ENCODE results near the gene EMILIN2.

Gene EMILIN2

DNA sequence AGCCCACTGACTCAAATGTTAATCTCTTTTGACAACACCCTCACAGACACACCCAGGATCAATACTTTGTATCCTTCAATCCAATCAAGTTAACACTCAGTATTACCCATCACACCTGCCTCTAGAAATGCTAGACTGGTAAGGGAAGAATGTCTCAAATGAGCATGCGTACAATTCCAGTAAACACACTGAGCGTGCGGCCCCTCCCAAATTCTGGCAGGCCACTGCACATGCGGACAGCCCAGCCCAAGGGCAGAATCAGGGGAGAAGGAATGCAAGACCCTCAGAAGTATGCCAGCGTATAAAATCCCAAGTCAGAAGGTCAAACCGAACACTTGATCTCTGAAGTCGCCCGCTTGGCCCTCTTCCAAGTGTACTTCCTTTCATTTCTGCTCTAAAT is 7.6 kb upstream of the EMILIN2 start:
- intact Hi-C loops (cut with DNase I; ENCODE audit: low total_unique reads) = no loop called here
- Histone ChIP-seq H3K27me3 (no peaks in the 10 kb centered on the region), H3K4me3 (no peak overlapping the region), H3K9me3 (no peaks in the 10 kb centered on the region), H3K36me3 (no peaks in the 10 kb centered on the region), H3K4me1 (no peaks in the 10 kb centered on the region), H3K27ac (no peak overlapping the region)
- no peak for DNase-seq
- TF ChIP-seq, protein P1, sequence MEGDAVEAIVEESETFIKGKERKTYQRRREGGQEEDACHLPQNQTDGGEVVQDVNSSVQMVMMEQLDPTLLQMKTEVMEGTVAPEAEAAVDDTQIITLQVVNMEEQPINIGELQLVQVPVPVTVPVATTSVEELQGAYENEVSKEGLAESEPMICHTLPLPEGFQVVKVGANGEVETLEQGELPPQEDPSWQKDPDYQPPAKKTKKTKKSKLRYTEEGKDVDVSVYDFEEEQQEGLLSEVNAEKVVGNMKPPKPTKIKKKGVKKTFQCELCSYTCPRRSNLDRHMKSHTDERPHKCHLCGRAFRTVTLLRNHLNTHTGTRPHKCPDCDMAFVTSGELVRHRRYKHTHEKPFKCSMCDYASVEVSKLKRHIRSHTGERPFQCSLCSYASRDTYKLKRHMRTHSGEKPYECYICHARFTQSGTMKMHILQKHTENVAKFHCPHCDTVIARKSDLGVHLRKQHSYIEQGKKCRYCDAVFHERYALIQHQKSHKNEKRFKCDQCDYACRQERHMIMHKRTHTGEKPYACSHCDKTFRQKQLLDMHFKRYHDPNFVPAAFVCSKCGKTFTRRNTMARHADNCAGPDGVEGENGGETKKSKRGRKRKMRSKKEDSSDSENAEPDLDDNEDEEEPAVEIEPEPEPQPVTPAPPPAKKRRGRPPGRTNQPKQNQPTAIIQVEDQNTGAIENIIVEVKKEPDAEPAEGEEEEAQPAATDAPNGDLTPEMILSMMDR (IDR thresholded peaks at IDR 0.05) = no peak

DNA sequence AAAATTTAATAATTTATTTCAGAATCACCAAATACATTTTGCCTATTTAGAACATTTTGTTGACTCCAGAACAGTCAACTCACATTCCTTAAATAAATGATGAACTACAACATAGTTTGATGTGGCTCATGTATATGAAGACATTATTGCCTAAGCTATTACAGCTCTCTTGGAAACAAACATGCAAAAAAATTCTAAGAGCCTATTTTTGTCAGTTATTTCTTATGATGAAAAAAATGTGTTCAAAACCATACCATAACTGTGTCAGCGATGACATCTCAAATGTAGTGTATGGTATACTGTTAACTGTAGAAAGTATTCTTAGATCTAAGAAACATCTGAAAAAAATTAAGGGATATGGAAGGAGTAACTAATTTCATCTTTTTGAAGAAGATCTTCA is 6.3 kb upstream of the EMILIN2 start:
- TF ChIP-seq, protein P1 (IDR thresholded peaks at IDR 0.05) = no peak
- H3K4me1 ChIP-seq = no peaks in the 10 kb centered on the region
- no peaks in the 10 kb centered on the region for H3K9me3 ChIP-seq
- intact Hi-C loops (cut with DNase I; ENCODE audit: low total_unique reads) = no loop called here
- H3K36me3 ChIP-seq = no peaks in the 10 kb centered on the region
- no peaks in the 10 kb centered on the region for H3K27me3 ChIP-seq
- no peak for DNase-seq
- H3K4me3 ChIP-seq = no peak overlapping the region
- no peak overlapping the region for H3K27ac ChIP-seq

DNA sequence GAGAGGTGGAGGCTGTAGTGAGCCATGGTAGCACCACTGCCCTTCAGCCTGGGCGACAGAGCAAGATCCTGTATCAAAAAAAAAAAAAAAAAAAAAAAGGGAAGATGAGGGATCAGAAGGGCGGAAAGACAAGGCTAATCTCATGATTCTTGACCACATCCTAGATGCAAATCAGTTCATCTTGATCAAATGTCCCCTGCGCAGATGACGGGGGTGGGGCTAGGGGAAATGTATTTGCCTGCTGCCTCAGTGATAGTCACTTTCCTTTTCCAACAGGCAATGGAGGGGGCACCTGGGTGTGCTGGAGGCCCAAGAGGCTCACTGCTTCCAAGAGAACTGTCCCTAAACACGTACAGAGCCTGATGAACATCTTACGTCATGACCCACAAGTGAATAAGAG is 3.7 kb upstream of the EMILIN2 start:
- no peak overlapping the region for H3K27ac ChIP-seq
- peaks cover 0 to 21% (median 15%) of the 10 kb centered on the region in 4 donors for H3K4me1 ChIP-seq
- H3K27me3 ChIP-seq = peaks cover 0 to 10% of the 10 kb centered on the region in 2 donors
- H3K9me3 ChIP-seq = no peaks in the 10 kb centered on the region
- H3K36me3 ChIP-seq = no peaks in the 10 kb centered on the region
- no peak overlapping the region for H3K4me3 ChIP-seq
- peak in 1 of 2 donors; percentile 55 for DNase-seq
- TF ChIP-seq, protein P1 (IDR thresholded peaks at IDR 0.05) = no peak
- intact Hi-C loops (cut with DNase I; ENCODE audit: low total_unique reads) = no loop called here

DNA sequence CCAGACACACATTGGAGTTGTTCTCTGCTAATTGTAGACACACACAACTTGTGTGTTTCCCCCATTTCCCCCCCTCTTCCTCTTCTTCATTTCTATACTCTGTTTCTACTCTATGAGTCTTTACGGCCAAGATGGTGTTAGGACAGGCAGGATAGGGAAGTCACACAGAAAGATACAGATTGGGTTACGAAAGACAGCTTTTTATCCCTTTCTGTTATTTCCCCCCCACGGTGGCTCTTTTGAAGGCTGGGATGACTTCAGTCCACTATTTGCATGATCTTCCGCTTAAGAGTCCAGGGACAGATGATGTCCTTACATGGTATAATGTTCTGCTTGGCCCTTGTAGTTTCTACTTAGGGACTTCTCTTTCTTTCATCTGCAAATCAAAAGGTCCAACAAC is 1.6 kb upstream of the EMILIN2 start:
- no peaks in the 10 kb centered on the region for H3K36me3 ChIP-seq
- H3K4me3 ChIP-seq = no peak overlapping the region
- TF ChIP-seq, protein P1 (IDR thresholded peaks at IDR 0.05) = no peak
- peaks cover 0 to 10% of the 10 kb centered on the region in 2 donors for H3K27me3 ChIP-seq
- H3K4me1 ChIP-seq = peaks cover 0 to 21% (median 15%) of the 10 kb centered on the region in 4 donors
- intact Hi-C loops (cut with DNase I; ENCODE audit: low total_unique reads) = no loop called here
- H3K9me3 ChIP-seq = no peaks in the 10 kb centered on the region
- no peak for DNase-seq
- no peak overlapping the region for H3K27ac ChIP-seq

DNA sequence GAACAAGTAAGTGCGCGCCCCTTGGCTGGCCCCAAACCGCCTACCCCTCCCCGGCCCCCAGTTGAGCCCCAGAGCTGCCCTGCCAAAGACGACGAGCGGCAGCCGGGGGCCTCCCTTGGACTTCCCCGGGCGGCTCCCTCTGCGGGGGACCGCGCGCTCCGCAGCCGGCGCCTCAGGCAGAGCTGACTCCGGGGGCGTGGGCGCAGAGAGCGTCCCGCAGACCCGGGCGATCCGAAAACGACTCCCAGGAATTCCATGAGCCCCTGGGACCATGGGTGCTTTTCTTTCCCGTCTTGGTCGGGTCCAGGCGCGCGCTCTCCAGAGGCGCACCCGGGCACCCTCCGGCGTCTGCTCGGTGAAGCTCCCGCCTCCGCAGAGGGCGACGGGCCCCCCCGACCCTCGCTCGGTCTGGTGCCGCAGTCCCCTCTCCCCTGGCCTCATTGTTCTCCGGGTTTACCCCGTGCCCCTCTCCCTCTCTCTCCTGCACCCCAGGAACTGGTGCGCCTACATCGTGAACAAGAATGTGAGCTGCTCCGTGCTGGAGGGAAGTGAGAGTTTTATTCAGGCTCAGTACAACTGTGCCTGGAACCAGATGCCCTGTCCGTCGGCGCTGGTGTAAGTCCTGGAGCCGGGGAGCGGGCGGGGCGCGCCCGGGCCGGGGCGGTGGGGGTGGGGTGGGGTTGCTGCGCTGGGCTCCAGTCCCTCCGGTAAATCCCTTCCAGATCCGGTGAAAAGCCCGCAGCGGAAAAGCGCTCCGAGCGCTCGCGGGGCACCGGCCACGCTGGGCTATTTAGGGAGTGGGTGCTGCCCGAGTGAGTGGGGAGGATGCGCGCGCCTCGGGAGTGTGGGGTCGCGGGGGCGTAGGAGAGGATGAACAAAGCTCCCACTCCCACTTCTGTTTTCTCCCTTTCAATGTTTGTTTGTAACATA is 776 bp downstream of the EMILIN2 start:
- H3K27me3 ChIP-seq = peaks cover 0 to 10% of the 10 kb centered on the region in 2 donors
- peak overlapping the region; percentile 51 to 64 for H3K4me3 ChIP-seq
- intact Hi-C loops (cut with DNase I; ENCODE audit: low total_unique reads) = loop anchor here (2.0 kb wide), 1 partner anchor 33 kb away; no protein-coding TSS in a partner anchor
- TF ChIP-seq, protein P1 (IDR thresholded peaks at IDR 0.05) = no peak
- DNase-seq = peak; percentile 41 to 72
- no peaks in the 10 kb centered on the region for H3K36me3 ChIP-seq
- H3K27ac ChIP-seq = peak overlapping the region; percentile 57 to 64
- peaks cover 0 to 21% (median 15%) of the 10 kb centered on the region in 4 donors for H3K4me1 ChIP-seq
- H3K9me3 ChIP-seq = no peaks in the 10 kb centered on the region
